Measurements from ENCODE around the gene RACK1.

GRCh38 chr5:181239062-181239663 lies 4.5 kb downstream of the RACK1 start:
- TF ChIP-seq CTCF (IDR thresholded peaks at IDR 0.05; ENCODE audit: insufficient read depth, low read depth, low read length) = no peak
- no peak for TF ChIP-seq EZH2 (IDR thresholded peaks at IDR 0.05; ENCODE audit: insufficient read depth, low read length)

Data from astrocyte (in vitro differentiated cells and primary cell).